WTC11 (cell line): ENCODE measurements around the gene ZNF414.

Source experiments
- CREM ChIP-seq: sonication (generic); formaldehyde crosslinking; IDR thresholded peaks from 2 replicates; pipeline ENCODE4 v1.8.1; 2022; ENCODE audit warnings: mild to moderate bottlenecking, missing genetic modification reagents, moderate library complexity
- TF ChIP-seq, protein P1 (sequence below): fragments of 200-600 bp; IDR thresholded peaks from 2 replicates; pipeline ENCODE4 v1.8.0; 2022; ENCODE audit warnings: antibody characterized with exemption
- TF ChIP-seq, protein P2 (sequence below): sonication (generic); formaldehyde crosslinking; IDR thresholded peaks from 2 replicates; pipeline ENCODE4 v1.8.1; 2023; ENCODE audit warnings: mild to moderate bottlenecking, moderate library complexity, missing genetic modification reagents

DNA sequence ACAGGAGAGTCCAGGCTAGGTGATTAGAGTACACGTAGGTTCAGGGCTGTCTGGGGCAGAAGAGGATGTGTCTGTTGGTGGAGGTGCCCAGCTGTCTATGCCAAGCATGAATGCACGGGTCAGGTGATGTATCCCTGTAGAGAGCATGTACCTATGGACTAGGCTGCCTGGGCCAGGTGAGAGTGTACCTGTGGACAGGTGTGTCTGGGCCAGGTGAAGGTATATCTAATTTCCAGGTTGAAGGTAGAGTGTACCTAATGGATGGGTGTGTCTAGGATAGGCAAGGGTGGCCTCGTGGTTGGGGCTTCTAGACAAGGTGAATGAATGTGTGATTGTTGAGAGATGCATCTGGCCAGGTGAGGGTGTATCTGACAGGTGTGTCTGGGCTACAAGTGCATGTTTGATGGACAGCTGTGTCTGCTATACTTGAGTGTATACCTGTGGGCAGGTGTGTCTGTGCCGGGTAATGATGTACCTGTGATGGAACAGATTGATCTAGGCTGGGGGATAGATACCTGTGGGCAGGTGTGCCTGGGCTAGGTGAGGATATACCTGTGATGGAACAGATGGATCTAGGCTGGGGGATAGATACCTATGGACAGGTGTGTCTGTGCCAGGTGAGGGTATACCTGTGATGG is 15.5 kb upstream of the ZNF414 start:
- no peak for TF ChIP-seq CREM (CRISPR knock-in tag)
- TF ChIP-seq, protein P1, sequence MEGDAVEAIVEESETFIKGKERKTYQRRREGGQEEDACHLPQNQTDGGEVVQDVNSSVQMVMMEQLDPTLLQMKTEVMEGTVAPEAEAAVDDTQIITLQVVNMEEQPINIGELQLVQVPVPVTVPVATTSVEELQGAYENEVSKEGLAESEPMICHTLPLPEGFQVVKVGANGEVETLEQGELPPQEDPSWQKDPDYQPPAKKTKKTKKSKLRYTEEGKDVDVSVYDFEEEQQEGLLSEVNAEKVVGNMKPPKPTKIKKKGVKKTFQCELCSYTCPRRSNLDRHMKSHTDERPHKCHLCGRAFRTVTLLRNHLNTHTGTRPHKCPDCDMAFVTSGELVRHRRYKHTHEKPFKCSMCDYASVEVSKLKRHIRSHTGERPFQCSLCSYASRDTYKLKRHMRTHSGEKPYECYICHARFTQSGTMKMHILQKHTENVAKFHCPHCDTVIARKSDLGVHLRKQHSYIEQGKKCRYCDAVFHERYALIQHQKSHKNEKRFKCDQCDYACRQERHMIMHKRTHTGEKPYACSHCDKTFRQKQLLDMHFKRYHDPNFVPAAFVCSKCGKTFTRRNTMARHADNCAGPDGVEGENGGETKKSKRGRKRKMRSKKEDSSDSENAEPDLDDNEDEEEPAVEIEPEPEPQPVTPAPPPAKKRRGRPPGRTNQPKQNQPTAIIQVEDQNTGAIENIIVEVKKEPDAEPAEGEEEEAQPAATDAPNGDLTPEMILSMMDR, result no peak
- TF ChIP-seq, protein P2, sequence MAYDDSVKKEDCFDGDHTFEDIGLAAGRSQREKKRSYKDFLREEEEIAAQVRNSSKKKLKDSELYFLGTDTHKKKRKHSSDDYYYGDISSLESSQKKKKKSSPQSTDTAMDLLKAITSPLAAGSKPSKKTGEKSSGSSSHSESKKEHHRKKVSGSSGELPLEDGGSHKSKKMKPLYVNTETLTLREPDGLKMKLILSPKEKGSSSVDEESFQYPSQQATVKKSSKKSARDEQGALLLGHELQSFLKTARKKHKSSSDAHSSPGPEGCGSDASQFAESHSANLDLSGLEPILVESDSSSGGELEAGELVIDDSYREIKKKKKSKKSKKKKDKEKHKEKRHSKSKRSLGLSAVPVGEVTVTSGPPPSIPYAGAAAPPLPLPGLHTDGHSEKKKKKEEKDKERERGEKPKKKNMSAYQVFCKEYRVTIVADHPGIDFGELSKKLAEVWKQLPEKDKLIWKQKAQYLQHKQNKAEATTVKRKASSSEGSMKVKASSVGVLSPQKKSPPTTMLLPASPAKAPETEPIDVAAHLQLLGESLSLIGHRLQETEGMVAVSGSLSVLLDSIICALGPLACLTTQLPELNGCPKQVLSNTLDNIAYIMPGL (CRISPR knock-in tag), result no peak
